T-cell (primary cell): ENCODE data around the gene FTO. TPM values are rescaled to one million over a fixed set of nuclear protein-coding genes. Genes with fewer than 3 reads are reported as not detected.

Source experiments
- ATAC-seq, 4 experiments: fragments of 200-7000 bp in 3 of 4; fragments of 150-1000 bp in 1 of 4; cut with Tn5 transposase; replicated peaks in 1 of 4; 1 replicate in 3 of 4; 2 replicates in 1 of 4; pipeline ENCODE4 v1.10.0; 2021; ENCODE audit warnings: moderate library complexity in 3 of 4, mild to moderate bottlenecking in 2 of 4, moderate number of reproducible peaks in 1 of 4
- CTCF ChIA-PET, 2 donors: fragments of 300-600 bp; sonication (Branson Sonifier 250); formaldehyde crosslinking; loops; one replicate each; lab custom pipeline; 2022; ENCODE audit warnings: antibody characterized with exemption in 2 of 2; lab: Charles Lee
- POLR2A ChIA-PET, 2 donors: fragments of 300-600 bp; sonication (Branson Sonifier 250); formaldehyde crosslinking; loops; one replicate each; lab custom pipeline; 2022; ENCODE audit warnings: antibody characterized with exemption in 2 of 2; lab: Charles Lee
- DNase-seq, 35 experiments: peaks; one replicate each; pipeline versions ENCODE4 v3.0.0 to v3.0.0-alpha.2; 2013 to 2023
- H3K27ac ChIP-seq: one replicate; pipeline ENCODE4 v1.5.1; 2013; ENCODE audit warnings: low read length
- H3K27me3 ChIP-seq, 2 experiments: replicated peaks in 1 of 2; 1 replicate in 1 of 2; 2 replicates in 1 of 2; pipeline versions ENCODE4 v1.6.1 to v1.7.0; 2013; ENCODE audit warnings: low read length in 1 of 2, mixed read lengths in 1 of 2; ENCODE audit not compliant: control insufficient read depth in 2 of 2, insufficient read depth in 2 of 2; ENCODE audit errors: extremely low read depth in 1 of 2
- H3K36me3 ChIP-seq, 2 donors: 1 replicate in 1 of 2; 2 replicates in 1 of 2; pipeline versions ENCODE4 v1.6.1 to v1.7.0; 2013; ENCODE audit warnings: low read length in 1 of 2; ENCODE audit not compliant: control insufficient read depth in 2 of 2, insufficient read depth in 1 of 2; ENCODE audit errors: extremely low read depth in 1 of 2
- H3K4me1 ChIP-seq, 2 experiments: 1 replicate in 1 of 2; 2 replicates in 1 of 2; pipeline versions ENCODE4 v1.6.1 to v1.7.0; 2013; ENCODE audit warnings: low read length in 2 of 2, mixed read lengths in 1 of 2; ENCODE audit not compliant: insufficient read depth in 2 of 2, control insufficient read depth in 1 of 2; ENCODE audit errors: extremely low read depth in 1 of 2
- H3K4me3 ChIP-seq, 2 donors: 1 replicate in 1 of 2; 2 replicates in 1 of 2; pipeline versions ENCODE4 v1.5.1 to v1.7.0; 2013; ENCODE audit warnings: mild to moderate bottlenecking in 2 of 2, low read length in 1 of 2, moderate library complexity in 1 of 2; ENCODE audit not compliant: control insufficient read depth in 1 of 2; ENCODE audit errors: extremely low read depth in 1 of 2
- H3K9me3 ChIP-seq: 2 replicates; pipeline ENCODE4 v1.7.0; 2013
- H3K27ac Mint-ChIP-seq, 2 donors: one replicate each; pipeline ENCODE4 v1.8.0; 2020 to 2021; ENCODE audit warnings: mild to moderate bottlenecking in 2 of 2, mixed read lengths in 2 of 2
- H3K27me3 Mint-ChIP-seq, 2 donors: one replicate each; pipeline ENCODE4 v1.8.0; 2021 to 2022; ENCODE audit warnings: mixed read lengths in 2 of 2
- H3K36me3 Mint-ChIP-seq: one replicate; pipeline ENCODE4 v1.8.0; 2021; ENCODE audit warnings: mixed read lengths
- H3K4me1 Mint-ChIP-seq, 3 donors: one replicate each; pipeline ENCODE4 v1.8.0; 2020 to 2022; ENCODE audit warnings: mixed read lengths in 3 of 3, mild to moderate bottlenecking in 1 of 3
- H3K4me3 Mint-ChIP-seq, 3 donors: one replicate each; pipeline ENCODE4 v1.8.0; 2020 to 2022; ENCODE audit warnings: mild to moderate bottlenecking in 3 of 3, mixed read lengths in 3 of 3, moderate library complexity in 3 of 3
- H3K9me3 Mint-ChIP-seq, 3 donors: one replicate each; pipeline ENCODE4 v1.8.0; 2020 to 2022; ENCODE audit warnings: mixed read lengths in 3 of 3
- WGBS: methylation state at CpG from one replicate; pipeline ENCODE4 v1.1.5; 2013; ENCODE audit warnings: missing lambda C conversion rate; ENCODE audit not compliant: insufficient coverage; 5-methylcytosine and 5-hydroxymethylcytosine counted together
- total RNA-seq, 35 experiments: library from RNA in 6 of 35; stranded (reverse) in 6 of 35; fragments of 120-200 nt in 1 of 35; gene quantifications; one replicate each; pipeline versions ENCODE4 v1.2.1 to v1.2.4 and lab custom pipeline; 2013 to 2026

The FTO gene
- total RNA-seq, 5 donors from 2014 or later (not counting 1 experiment from before 2014, with no cell fraction given): 44.7 to 69.0 (median 46.0) TPM

DNA sequence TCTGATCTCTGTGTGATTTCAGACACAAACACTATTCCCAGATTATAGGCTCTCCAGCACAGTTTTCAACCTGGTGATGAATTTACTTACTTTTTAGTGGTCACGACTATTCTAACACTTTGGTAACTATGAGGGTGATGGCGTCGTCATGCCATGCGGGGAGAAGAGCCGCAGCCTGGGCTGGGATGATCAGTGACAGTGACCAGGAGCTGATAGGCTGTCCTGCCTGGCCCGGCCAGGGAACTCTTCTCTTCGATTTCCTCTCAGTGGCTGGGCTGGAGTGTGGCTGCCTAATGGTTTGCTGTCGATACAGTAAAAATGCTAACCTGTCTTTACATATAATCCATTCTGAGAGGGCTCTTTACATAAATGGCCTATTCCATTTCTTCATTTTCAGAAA is 469.5 kb downstream of the FTO start:
- ATAC-seq (no peak), DNase-seq (no peak)
- no peaks in the 10 kb centered on the region for H3K36me3 ChIP-seq
- H3K27ac ChIP-seq: no peak overlapping the region
- no peaks in the 10 kb centered on the region for H3K4me1 ChIP-seq
- Mint-ChIP-seq H3K4me1 (peaks cover 0 to 3% (median 0%) of the 10 kb centered on the region in 3 donors), H3K4me3 (no peak overlapping the region), H3K27ac (no peak overlapping the region), H3K27me3 (peaks cover 13 to 21% of the 10 kb centered on the region in 2 donors), H3K9me3 (no peaks in the 10 kb centered on the region), H3K36me3 (no peaks in the 10 kb centered on the region)
- POLR2A ChIA-PET: no interaction called here
- WGBS: 92% methylated on average over 4 of the region's 8 CpGs
- H3K4me3 ChIP-seq: no peak overlapping the region
- H3K27me3 ChIP-seq: peaks cover 5 to 13% of the 10 kb centered on the region in 2 experiments
- H3K9me3 ChIP-seq: no peaks in the 10 kb centered on the region
- CTCF ChIA-PET: no interaction called here

DNA sequence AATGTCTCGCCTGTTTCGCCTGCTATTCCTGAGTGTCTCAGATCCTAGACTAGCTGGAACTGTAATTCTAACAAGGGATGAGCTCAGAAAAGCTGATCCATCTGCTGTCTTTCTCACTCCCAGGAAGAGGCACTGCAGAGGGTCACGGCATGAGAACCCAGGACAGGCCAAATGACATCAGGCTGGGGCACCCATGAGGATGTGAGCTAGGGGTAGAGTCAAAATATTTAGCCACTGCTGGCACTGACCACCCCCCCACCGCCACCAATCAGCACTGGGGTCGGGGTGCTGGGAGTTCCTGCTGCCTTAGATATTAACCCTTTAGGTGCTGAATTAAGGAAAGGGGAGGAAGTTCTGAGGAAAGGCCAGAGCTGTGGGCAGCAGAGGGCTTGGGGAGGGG is 470.2 kb downstream of the FTO start:
- Mint-ChIP-seq H3K4me3 (no peak overlapping the region), H3K36me3 (no peaks in the 10 kb centered on the region), H3K27me3 (peaks cover 13 to 21% of the 10 kb centered on the region in 2 donors), H3K27ac (no peak overlapping the region), H3K9me3 (no peaks in the 10 kb centered on the region), H3K4me1 (peaks cover 0 to 3% (median 0%) of the 10 kb centered on the region in 3 donors)
- peaks cover 5 to 17% of the 10 kb centered on the region in 2 experiments for H3K27me3 ChIP-seq
- 83% methylated on average over 1 of the region's 5 CpGs for WGBS
- DNase-seq (no peak), ATAC-seq (no peak)
- H3K4me1 ChIP-seq: no peaks in the 10 kb centered on the region
- H3K4me3 ChIP-seq: no peak overlapping the region
- H3K9me3 ChIP-seq: no peaks in the 10 kb centered on the region
- H3K27ac ChIP-seq: no peak overlapping the region
- H3K36me3 ChIP-seq: no peaks in the 10 kb centered on the region
- POLR2A ChIA-PET: no interaction called here
- CTCF ChIA-PET: no interaction called here

DNA sequence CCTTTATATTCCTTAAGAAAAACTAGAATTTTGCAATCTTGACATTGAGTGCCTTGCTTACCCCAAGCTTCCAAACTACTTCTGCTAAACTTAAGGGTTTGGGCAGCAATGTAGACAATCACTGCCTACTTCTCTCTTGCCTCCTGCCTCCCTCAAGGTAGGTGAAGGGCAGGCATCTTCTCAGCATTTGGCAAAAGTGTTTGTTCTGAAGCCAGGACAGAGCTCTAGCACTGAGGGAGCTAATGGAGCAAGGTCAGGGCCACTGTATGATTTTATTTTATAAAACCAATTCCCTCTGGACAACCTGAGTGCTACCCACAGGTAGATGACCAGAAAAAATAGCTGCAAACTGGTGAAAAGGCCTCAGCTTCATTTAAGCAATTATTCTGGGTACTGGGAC is 470.8 kb downstream of the FTO start:
- no peaks in the 10 kb centered on the region for H3K9me3 ChIP-seq
- H3K4me3 Mint-ChIP-seq: no peak overlapping the region
- H3K4me1 Mint-ChIP-seq: peaks cover 0 to 3% (median 0%) of the 10 kb centered on the region in 3 donors
- H3K4me3 ChIP-seq: no peak overlapping the region
- no peak overlapping the region for H3K27ac Mint-ChIP-seq
- H3K27me3 Mint-ChIP-seq: peaks cover 13 to 21% of the 10 kb centered on the region in 2 donors
- H3K27ac ChIP-seq: no peak overlapping the region
- H3K36me3 ChIP-seq: no peaks in the 10 kb centered on the region
- CTCF ChIA-PET: no interaction called here
- no peaks in the 10 kb centered on the region for H3K4me1 ChIP-seq
- H3K27me3 ChIP-seq: peaks cover 5 to 17% of the 10 kb centered on the region in 2 experiments
- no peaks in the 10 kb centered on the region for H3K9me3 Mint-ChIP-seq
- POLR2A ChIA-PET: no interaction called here
- ATAC-seq: no peak
- DNase-seq: no peak
- H3K36me3 Mint-ChIP-seq: no peaks in the 10 kb centered on the region

DNA sequence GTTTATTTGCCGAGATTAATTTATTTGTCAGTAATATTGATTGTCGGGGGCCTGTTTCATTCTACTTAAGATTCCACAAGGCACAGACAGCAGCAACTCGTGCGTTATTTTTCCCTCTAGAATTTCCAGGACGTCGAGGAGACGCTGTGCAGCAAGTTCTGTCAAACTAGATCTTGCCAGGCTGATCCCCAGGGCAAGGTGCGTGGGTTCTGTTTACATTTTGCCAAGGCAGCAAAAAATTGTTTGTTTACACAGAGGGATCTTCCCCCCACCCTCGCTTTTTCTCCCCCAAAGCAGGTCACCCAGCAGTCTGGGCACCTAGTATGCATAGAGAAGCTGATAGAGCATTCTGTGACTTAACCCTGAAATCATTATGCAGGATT is 471.2 kb downstream of the FTO start:
- H3K27ac ChIP-seq: no peak overlapping the region
- ChIA-PET CTCF (interaction anchor here in 1 of 2 donors (0.6 kb wide), 1 partner anchor 22 kb away, joined by 4 read pairs; no protein-coding TSS in a partner anchor), POLR2A (no interaction called here)
- WGBS: 87% methylated on average over 6 of the region's 9 CpGs
- H3K27me3 ChIP-seq: peaks cover 5 to 17% of the 10 kb centered on the region in 2 experiments
- no peaks in the 10 kb centered on the region for H3K36me3 Mint-ChIP-seq
- no peak overlapping the region for H3K4me3 ChIP-seq
- no peaks in the 10 kb centered on the region for H3K9me3 Mint-ChIP-seq
- ATAC-seq (no peak), DNase-seq (no peak)
- peaks cover 13 to 21% of the 10 kb centered on the region in 2 donors for H3K27me3 Mint-ChIP-seq
- H3K36me3 ChIP-seq: no peaks in the 10 kb centered on the region
- no peak overlapping the region for H3K27ac Mint-ChIP-seq
- H3K4me1 ChIP-seq: no peaks in the 10 kb centered on the region
- no peaks in the 10 kb centered on the region for H3K9me3 ChIP-seq
- H3K4me3 Mint-ChIP-seq: no peak overlapping the region
- H3K4me1 Mint-ChIP-seq: peaks cover 0 to 3% (median 0%) of the 10 kb centered on the region in 3 donors

DNA sequence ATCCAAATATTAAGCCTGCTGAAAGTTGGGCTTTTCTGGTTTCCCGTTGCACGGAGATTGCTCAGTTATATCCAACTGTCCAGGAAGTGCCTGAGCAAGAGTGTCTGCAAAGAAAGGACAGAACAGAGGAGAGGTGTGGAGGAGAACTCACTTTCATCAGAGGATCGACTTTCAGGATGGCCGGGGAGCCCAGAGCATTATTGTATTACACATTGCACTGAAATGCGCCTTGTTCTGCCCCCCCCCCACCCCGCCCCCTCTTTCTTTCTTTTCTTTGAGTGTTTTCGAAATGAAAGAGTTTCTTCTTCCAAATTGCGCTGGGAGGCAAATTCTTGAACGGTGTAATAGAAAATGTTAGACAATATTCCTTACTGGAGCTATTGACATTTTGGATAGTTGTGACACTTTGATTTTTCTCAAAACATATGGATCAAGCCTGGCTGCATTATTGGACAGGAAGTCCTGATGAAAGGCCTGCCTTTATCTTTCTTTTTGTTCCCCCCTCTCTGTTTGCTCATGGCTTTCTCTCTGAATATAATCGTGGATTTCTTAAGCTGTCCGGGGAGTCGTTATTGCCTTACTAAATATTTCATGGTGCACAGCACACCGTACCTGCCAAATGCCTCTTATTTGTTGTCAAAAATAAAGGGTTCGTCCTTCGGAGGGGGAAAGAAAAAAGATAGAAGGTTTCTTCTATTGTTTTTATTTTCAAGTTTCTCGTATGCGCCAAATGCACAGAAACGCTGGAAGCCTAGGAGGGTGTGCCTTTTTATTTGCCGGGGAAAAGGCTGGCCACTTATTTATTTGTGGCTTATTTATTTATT is 471.8 kb downstream of the FTO start:
- H3K4me3 Mint-ChIP-seq: no peak overlapping the region
- H3K4me1 ChIP-seq: no peaks in the 10 kb centered on the region
- ChIA-PET CTCF (interaction anchor here in 1 of 2 donors (0.6 kb wide), 1 partner anchor 23 kb away, joined by 4 read pairs; no protein-coding TSS in a partner anchor), POLR2A (no interaction called here)
- no peak overlapping the region for H3K27ac Mint-ChIP-seq
- peaks cover 5 to 17% of the 10 kb centered on the region in 2 experiments for H3K27me3 ChIP-seq
- DNase-seq: no peak
- no peaks in the 10 kb centered on the region for H3K36me3 ChIP-seq
- no peaks in the 10 kb centered on the region for H3K9me3 Mint-ChIP-seq
- WGBS: 90% methylated on average over 8 of the region's 19 CpGs
- H3K9me3 ChIP-seq: no peaks in the 10 kb centered on the region
- peaks cover 0 to 3% (median 0%) of the 10 kb centered on the region in 3 donors for H3K4me1 Mint-ChIP-seq
- no peak overlapping the region for H3K4me3 ChIP-seq
- H3K27ac ChIP-seq: no peak overlapping the region
- no peaks in the 10 kb centered on the region for H3K36me3 Mint-ChIP-seq
- ATAC-seq: no peak
- H3K27me3 Mint-ChIP-seq: peaks cover 13 to 21% of the 10 kb centered on the region in 2 donors

DNA sequence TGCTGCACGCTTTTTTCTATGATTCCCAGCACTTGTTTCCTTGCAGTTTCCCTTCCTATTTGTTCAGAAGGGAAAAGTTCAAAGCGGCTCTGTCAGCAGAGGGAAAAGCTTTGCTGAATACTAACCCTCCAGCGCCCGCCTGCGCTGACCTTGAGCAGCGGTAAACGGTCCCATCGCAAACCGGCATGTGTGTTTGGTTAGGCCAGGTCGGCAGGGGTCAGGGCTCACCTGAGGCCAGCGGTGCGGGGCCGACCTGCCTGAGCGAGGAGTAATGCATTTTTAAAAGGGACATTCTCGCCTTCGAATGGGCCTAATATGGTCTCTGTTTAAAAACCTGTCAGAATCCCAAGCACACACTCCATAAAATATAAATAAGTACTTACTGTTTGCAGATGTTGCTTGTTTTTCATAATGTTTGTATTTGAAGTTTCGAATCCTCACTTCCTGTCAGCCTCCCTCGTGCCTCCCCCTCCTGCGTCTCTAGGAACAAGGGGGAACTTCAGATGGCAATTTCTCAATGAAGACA is 472.5 kb downstream of the FTO start:
- 65% methylated on average over 10 of the region's 19 CpGs for WGBS
- Mint-ChIP-seq H3K4me1 (peaks cover 0 to 3% (median 0%) of the 10 kb centered on the region in 3 donors), H3K4me3 (no peak overlapping the region), H3K9me3 (no peaks in the 10 kb centered on the region), H3K27me3 (peaks cover 16 to 21% of the 10 kb centered on the region in 2 donors), H3K27ac (no peak overlapping the region), H3K36me3 (no peaks in the 10 kb centered on the region)
- peaks cover 5 to 17% of the 10 kb centered on the region in 2 experiments for H3K27me3 ChIP-seq
- no peak overlapping the region for H3K4me3 ChIP-seq
- ChIA-PET POLR2A (no interaction called here), CTCF (no interaction called here)
- H3K27ac ChIP-seq: no peak overlapping the region
- DNase-seq (no peak), ATAC-seq (no peak)
- no peaks in the 10 kb centered on the region for H3K4me1 ChIP-seq
- H3K9me3 ChIP-seq: no peaks in the 10 kb centered on the region
- H3K36me3 ChIP-seq: no peaks in the 10 kb centered on the region
